Measurements from ENCODE around the gene NRP1.

DNA sequence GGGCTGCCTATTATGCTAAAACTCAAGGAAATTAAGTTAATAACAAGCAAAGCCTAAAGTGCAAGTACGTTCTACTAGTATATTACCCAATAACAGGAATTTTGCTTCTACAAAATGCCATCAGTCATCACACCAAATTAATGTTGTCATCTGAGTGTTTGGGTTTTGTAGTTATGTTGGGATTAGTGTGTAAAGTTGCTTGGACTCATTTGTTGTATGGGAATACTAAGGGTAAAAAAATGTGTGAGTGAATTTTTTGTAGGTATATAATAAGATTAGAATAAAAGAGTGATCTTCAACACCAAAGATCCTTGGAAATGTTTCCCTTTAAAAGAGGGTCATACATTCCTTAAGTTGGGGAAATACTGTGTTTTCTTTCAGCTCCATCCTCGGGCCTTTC is 38.6 kb downstream of the NRP1 start:
- TF ChIP-seq CTCF (IDR thresholded peaks at IDR 0.05; ENCODE audit: low read depth, low read length, missing input control) (no peak), RAD21 (IDR thresholded peaks at IDR 0.05) (no peak), FOXA1 (IDR thresholded peaks at IDR 0.05) (no peak), ZBTB33 (IDR thresholded peaks at IDR 0.05) (no peak), TAF1 (conservative IDR thresholded peaks at IDR 0.05) (no peak), SP1 (IDR thresholded peaks at IDR 0.05) (no peak), YY1 (IDR thresholded peaks at IDR 0.05) (no peak), JUND (IDR thresholded peaks at IDR 0.05) (no peak), REST (IDR thresholded peaks at IDR 0.05) (no peak), EGR1 (IDR thresholded peaks at IDR 0.05; ENCODE audit: low read depth in 2 of 2) (no peak), RXRA (IDR thresholded peaks at IDR 0.05) (no peak)
- TF ChIP-seq, protein P1, sequence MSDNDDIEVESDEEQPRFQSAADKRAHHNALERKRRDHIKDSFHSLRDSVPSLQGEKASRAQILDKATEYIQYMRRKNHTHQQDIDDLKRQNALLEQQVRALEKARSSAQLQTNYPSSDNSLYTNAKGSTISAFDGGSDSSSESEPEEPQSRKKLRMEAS (IDR thresholded peaks at IDR 0.05): no peak
